ACC112 (cell line): ENCODE measurements around the gene HES4.

Experiments
- H2AFZ ChIP-seq: fragments of 200-600 bp; sonication (generic); one replicate; pipeline ENCODE4 v1.6.0; 2017; ENCODE audit warnings: antibody characterized with exemption, low read length; ENCODE audit not compliant: unreplicated experiment
- H3K27ac ChIP-seq: fragments of 200-600 bp; sonication (generic); 2 replicates; pipeline ENCODE4 v1.5.1; 2014; ENCODE audit warnings: low read depth, mild to moderate bottlenecking, antibody characterized with exemption, low read length, moderate library complexity
- H3K27me3 ChIP-seq: fragments of 200-600 bp; sonication (generic); 2 replicates; pipeline ENCODE4 v1.6.1; 2014; ENCODE audit warnings: mild to moderate bottlenecking, antibody characterized with exemption, low read length, moderate library complexity, mixed read lengths; ENCODE audit not compliant: insufficient read depth
- H3K36me3 ChIP-seq: fragments of 200-600 bp; sonication (generic); 2 replicates; pipeline ENCODE4 v1.6.1; 2016; ENCODE audit warnings: mild to moderate bottlenecking, antibody characterized with exemption, low read length, moderate library complexity, mixed read lengths; ENCODE audit not compliant: insufficient read depth
- H3K4me1 ChIP-seq: fragments of 200-600 bp; sonication (generic); one replicate; pipeline ENCODE4 v1.6.1; 2016; ENCODE audit warnings: low read length, mixed read lengths; ENCODE audit not compliant: insufficient read depth, unreplicated experiment, control insufficient read depth
- H3K4me3 ChIP-seq: fragments of 200-600 bp; sonication (generic); 2 replicates; pipeline ENCODE4 v1.5.1; 2014; ENCODE audit warnings: mild to moderate bottlenecking, low read depth, low read length
- H3K79me2 ChIP-seq: fragments of 200-600 bp; sonication (generic); one replicate; pipeline ENCODE4 v1.6.0; 2016; ENCODE audit warnings: low read length; ENCODE audit not compliant: control insufficient read depth, unreplicated experiment, insufficient read depth

HES4 gene

DNA sequence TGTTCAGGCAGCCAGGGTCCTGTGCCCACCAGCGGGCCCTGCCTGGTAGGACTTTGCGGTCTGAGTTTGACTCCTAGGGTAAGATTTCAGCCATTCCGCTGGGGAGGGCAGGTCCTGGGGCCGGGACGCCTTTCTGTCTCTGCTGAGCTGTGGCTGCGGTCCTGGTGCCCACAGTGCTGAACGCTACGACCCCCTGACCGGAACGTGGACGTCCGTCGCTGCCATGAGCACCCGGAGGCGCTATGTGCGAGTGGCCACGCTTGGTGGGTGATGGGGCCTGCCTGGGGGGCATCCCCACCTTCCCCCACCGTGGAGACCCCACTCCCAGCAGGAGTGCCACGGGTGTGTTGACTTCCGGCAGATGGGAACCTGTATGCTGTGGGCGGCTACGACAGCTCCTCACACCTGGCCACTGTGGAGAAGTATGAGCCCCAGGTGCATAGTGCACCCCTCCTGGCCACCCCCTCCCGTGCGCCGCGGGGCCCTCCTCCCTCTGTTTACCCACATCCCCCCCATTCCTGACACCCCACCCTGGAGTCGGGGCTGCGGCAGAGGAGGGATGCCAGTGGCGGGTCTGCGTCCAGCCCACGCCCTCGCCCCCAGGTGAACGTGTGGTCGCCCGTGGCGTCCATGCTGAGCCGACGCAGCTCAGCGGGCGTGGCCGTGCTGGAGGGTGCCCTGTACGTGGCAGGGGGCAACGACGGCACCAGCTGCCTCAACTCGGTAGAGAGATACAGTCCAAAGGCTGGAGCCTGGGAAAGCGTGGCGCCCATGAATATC lies 36.0 kb downstream of the HES4 start:
- H3K79me2 ChIP-seq = peaks cover 1% of the 10 kb centered on the region
- no peak overlapping the region for H3K4me3 ChIP-seq
- no peak overlapping the region for H2AFZ ChIP-seq
- H3K27me3 ChIP-seq = peaks cover 5% of the 10 kb centered on the region; the same call in 1 of the 2 replicates
- H3K36me3 ChIP-seq = no peaks in the 10 kb centered on the region
- H3K4me1 ChIP-seq = peaks cover 7% of the 10 kb centered on the region
- no peak overlapping the region for H3K27ac ChIP-seq

DNA sequence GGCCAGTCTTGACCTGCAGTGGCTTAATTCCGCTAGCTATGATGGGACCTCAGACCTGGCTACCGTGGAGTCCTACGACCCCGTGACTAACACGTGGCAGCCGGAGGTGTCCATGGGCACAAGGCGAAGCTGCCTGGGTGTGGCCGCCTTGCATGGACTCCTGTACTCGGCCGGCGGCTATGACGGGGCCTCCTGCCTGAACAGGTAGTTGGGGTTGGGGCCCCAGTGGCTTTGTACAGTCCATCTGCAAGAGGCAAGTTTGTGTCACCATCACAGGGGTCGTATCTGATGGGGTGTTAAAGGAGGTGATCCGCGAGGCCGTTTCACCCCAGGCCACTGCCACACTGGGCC lies 36.6 kb downstream of the HES4 start:
- Histone ChIP-seq H3K4me1 (peaks cover 7% of the 10 kb centered on the region), H3K27me3 (peaks cover 5% of the 10 kb centered on the region; the same call in 1 of the 2 replicates), H2AFZ (no peak overlapping the region), H3K4me3 (no peak overlapping the region), H3K36me3 (no peaks in the 10 kb centered on the region), H3K27ac (no peak overlapping the region), H3K79me2 (peaks cover 8% of the 10 kb centered on the region)

DNA sequence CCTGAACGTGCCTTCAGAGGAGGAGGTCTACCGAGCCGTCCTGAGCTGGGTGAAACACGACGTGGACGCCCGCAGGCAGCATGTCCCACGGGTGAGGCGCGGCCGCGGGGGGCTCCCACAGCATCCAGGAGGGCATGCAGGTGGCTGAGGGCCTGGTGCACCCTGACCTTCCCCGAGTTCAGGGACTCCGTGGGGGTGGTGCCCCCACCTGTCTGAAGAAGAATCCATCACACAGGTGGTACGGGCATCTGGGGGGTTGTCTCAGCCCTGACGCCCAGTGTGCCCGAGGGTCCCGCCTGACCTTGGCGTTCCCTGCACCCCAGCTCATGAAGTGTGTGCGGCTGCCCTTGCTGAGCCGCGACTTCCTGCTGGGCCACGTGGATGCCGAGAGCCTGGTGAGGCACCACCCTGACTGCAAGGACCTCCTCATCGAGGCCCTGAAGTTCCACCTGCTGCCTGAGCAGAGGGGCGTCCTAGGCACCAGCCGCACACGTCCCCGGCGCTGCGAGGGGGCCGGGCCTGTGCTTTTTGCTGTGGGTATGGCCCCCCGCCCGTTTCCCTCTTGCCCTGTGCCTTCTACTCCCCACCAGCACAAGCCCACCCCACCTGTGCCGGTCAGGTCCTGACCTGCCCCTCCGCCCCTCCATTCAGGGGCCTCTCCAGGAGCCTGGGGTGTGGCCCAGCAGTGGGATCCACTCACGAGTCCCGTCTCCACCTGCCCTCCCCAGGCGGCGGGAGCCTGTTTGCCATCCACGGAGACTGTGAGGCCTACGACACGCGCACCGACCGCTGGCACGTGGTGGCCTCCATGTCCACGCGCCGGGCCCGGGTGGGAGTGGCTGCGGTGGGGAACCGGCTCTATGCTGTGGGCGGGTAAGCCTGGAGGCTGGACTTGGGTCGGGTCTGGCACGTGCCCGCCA lies 37.3 kb downstream of the HES4 start:
- Histone ChIP-seq H3K36me3 (no peaks in the 10 kb centered on the region), H2AFZ (no peak overlapping the region), H3K27ac (no peak overlapping the region), H3K4me1 (peaks cover 11% of the 10 kb centered on the region), H3K79me2 (peaks cover 14% of the 10 kb centered on the region), H3K4me3 (no peak overlapping the region), H3K27me3 (peaks cover 5% of the 10 kb centered on the region; the same call in 1 of the 2 replicates)

DNA sequence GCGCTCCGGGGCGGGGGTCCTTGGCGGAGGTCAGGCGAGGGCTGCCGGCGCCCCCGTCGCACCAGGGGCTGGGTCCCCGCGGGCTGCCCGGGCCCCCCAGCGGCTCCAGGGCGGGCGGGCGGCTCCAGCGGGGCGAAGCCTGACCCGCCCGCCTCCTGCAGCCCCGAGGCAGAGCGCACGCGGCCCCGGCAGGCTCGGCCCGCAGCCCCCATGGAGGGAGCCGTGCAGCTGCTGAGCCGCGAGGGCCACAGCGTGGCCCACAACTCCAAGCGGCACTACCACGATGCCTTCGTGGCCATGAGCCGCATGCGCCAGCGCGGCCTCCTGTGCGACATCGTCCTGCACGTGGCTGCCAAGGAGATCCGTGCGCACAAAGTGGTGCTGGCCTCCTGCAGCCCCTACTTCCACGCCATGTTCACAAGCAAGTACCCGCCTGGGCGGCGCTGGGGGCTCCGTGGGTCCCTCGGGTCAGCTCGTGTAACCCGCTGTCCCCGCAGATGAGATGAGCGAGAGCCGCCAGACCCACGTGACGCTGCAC lies 38.7 kb downstream of the HES4 start:
- Histone ChIP-seq H3K36me3 (no peaks in the 10 kb centered on the region), H3K4me3 (peak overlapping the region; percentile 100), H3K27me3 (peaks cover 5% of the 10 kb centered on the region; the same call in 1 of the 2 replicates), H3K4me1 (peaks cover 12% of the 10 kb centered on the region), H3K79me2 (peaks cover 26% of the 10 kb centered on the region), H3K27ac (no peak overlapping the region), H2AFZ (no peak overlapping the region)

DNA sequence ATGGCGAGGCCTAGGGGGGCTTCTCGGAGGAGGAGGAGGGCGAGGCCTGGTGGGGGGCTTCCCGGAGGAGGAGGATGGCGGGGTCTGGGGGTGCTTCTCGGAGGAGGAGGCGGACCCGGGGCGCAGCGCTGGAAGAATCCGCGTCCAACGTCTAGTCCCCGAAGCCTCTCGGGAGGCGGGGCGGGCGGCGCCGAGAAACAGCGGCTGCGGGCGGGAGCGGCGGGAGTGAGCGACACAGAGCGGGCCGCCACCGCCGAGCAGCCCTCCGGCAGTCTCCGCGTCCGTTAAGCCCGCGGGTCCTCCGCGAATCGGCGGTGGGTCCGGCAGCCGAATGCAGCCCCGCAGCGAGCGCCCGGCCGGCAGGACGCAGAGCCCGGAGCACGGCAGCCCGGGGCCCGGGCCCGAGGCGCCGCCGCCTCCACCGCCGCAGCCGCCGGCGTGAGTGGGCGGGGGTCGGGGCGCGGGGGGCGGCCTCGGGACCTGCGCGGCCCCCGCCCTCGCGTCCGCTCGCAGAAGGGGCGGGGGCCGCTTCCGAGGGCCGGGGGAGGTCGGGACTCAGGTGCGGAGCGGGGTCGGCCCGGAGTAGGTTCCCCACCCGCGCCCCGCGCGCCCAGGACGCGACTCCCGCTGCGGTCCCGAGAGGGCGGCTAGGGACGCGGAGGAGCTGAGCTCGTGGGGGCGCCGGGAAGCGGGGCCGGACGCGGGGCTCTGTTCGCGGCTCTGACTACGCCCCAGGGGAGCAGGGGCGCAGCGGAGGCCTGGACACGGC lies 39.4 kb downstream of the HES4 start, which contains the start of gene KLHL17:
KLHL17 (plus strand) TSS at position 222 of the 769 bp plus-strand sequence; CDS start at position 332, 110 bp downstream.
- Histone ChIP-seq H3K27me3 (peaks cover 5% of the 10 kb centered on the region; the same call in 1 of the 2 replicates), H2AFZ (peak within 1 kb of the TSS; percentile 22)

DNA sequence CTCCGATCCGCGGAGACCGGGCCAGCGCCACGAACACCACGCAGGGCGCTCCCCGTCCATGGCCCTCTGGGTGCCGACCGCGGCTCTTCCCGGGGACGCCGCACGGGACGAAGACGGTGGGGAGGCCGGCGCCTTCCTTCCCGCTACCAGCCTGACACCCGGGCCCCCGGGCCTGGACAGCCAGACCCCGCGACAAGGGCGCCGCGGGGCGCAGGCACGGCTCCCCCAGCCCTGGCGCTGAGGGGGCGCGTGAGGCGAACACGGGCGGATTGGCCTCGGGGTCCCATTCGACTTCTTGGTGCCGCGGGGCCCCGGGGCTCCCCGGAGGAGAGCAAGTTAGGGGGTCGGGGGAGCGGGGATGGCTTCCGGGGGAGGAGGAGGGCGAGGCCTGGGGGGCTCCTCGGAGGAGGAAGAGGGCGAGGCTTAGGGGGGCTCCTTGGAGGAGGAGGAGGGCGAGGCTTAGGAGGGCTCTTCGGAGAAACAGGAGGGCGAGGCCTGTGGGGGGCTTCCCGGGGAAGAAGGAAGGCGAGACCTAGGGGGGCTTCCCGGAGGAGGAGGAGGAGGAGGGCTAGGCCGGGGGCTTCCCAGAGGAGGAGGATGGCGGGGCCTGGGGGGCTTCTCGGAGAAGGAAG lies 40.0 kb downstream of the HES4 start:
- H3K36me3 ChIP-seq = no peaks in the 10 kb centered on the region
- H3K79me2 ChIP-seq = peaks cover 26% of the 10 kb centered on the region
- H2AFZ ChIP-seq = peak overlapping the region; percentile 22
- H3K4me3 ChIP-seq = peak overlapping the region; percentile 100
- no peak overlapping the region for H3K27ac ChIP-seq
- peaks cover 5% of the 10 kb centered on the region; the same call in 1 of the 2 replicates for H3K27me3 ChIP-seq
- H3K4me1 ChIP-seq = peaks cover 5% of the 10 kb centered on the region

More for the DNA sequence above, 39.4 kb downstream of the HES4 start, which contains the start of gene KLHL17:
- H3K36me3 ChIP-seq = no peaks in the 10 kb centered on the region
- peak within 1 kb of the TSS; percentile 100 for H3K4me3 ChIP-seq
- H3K4me1 ChIP-seq = peaks cover 6% of the 10 kb centered on the region
- peaks cover 26% of the 10 kb centered on the region for H3K79me2 ChIP-seq
- no peak within 1 kb of the TSS for H3K27ac ChIP-seq

DNA sequence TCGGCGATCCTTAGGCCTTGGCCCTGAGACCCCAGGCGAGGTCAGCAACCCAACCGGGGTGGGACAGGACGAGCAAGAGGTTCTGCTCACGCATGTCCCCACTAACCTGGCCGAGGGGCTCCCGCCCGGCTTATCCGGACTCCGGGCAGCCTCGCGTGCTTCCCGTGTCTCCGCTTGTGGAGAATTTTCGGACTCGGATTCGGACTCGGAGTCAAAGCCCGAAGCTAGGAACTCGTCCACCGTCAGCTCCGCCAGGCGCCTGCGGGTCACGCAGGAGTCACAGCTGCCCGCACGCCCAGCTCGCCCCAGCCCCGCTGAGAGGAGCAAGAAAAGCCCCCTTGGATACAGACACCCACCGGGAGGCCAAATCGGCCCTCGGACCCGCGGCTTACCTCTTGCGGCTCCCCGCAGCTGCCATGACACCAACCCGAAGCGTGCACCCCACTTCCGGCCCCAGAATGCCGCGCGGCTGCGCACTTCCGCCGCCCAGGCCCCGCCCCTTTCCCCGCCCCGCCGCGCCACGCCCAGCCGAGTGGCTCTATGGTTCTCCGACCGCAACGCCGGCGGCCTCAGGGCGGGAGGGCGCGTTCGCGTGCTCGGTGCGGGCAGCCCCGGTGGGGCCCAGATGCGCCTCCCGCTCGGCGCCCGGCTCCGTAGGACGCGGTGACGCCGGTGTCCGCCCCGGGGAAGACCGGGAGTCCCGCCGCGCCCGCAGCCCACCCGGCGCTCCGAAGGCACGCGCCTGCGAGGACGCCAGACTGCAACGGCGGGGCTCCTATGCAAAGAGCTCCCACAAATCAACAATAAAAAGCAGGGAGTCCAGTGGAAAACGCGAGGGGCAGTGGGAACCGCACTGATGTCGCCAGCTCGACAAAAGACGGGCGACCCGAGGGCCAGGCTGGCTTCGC lies 40.8 kb downstream of the HES4 start, which contains the start of gene NOC2L:
NOC2L (minus strand) TSS at position 434 of the 908 bp plus-strand sequence; CDS start at position 418, 16 bp downstream.
- Histone ChIP-seq H2AFZ (peak within 1 kb of the TSS; percentile 92), H3K27ac (no peak within 1 kb of the TSS), H3K4me1 (peaks cover 5% of the 10 kb centered on the region), H3K4me3 (peak within 1 kb of the TSS; percentile 100), H3K79me2 (peaks cover 26% of the 10 kb centered on the region), H3K36me3 (no peaks in the 10 kb centered on the region), H3K27me3 (peaks cover 5% of the 10 kb centered on the region; the same call in 1 of the 2 replicates)

DNA sequence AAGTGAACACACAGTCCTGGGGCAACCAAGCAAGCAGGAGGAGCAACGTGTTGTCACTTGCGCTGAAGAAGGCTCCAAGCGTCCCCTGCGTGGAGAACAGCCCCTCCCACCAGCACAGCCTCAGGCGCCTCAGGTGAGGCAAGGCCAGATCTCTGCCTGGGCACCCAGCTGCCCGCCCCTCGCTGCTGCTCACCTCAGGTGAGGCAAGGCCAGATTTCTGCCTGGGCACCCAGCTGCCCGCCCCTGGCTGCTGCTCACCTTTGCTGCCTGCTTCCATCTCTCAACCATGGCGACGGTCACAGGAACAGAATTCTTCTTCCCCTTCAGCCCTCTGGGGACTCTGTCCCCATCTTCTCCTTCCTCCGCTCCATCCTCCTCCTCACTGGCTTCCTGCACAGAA lies 43.3 kb downstream of the HES4 start:
- Histone ChIP-seq H3K36me3 (no peaks in the 10 kb centered on the region), H2AFZ (no peak overlapping the region), H3K79me2 (peaks cover 26% of the 10 kb centered on the region), H3K4me3 (no peak overlapping the region), H3K4me1 (peaks cover 5% of the 10 kb centered on the region), H3K27ac (no peak overlapping the region), H3K27me3 (peaks cover 5% of the 10 kb centered on the region; the same call in 1 of the 2 replicates)

DNA sequence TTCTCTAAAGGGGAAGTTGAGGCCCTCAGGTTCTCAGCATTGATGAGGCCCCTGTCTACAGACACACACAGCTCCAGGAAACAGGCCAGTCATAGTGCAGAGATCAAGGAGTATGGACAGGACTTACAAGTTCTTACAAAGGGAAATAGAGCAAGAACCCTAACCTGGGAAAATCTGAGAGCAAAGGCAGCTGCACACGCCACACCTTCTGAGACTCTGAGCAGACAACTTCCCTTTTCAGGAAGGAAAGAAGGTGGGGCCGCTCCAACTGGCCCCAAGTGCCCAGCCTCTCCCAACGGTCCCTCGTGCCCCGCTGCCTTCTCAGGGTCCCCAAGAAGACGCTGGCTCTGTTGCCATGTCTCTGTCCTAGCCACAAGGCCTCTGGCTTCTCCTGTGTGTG lies 44.4 kb downstream of the HES4 start:
- Histone ChIP-seq H3K27me3 (peaks cover 5% of the 10 kb centered on the region; the same call in 1 of the 2 replicates), H3K79me2 (peaks cover 26% of the 10 kb centered on the region), H3K4me3 (no peak overlapping the region), H3K27ac (no peak overlapping the region), H3K4me1 (peaks cover 5% of the 10 kb centered on the region), H2AFZ (no peak overlapping the region), H3K36me3 (peaks cover 1% of the 10 kb centered on the region; the same call in 1 of the 2 replicates)
